OCI-LY7 (cell line): ENCODE data around the gene MRNIP.

ENCODE experiments used
- CTCF ChIP-seq: fragments of 200-600 bp; sonication (generic); conservative IDR thresholded peaks from 2 replicates; pipeline ENCODE4 v1.5.1; 2014; ENCODE audit warnings: mild to moderate bottlenecking, antibody characterized with exemption, low read length, moderate library complexity, mixed read lengths
- EZH2phosphoT487 ChIP-seq: fragments of 200-600 bp; sonication (generic); IDR thresholded peaks from 2 replicates; pipeline ENCODE4 v1.6.1; 2018; ENCODE audit warnings: low read depth, borderline replicate concordance, mild to moderate bottlenecking, mixed run types, antibody characterized with exemption, low read length, moderate library complexity, mixed read lengths

- TF ChIP-seq CTCF (no peak), EZH2phosphoT487 (no peak)
Measured at GRCh38 chr5:179886190-179886911, 27.7 kb upstream of the MRNIP start.
